Gastroesophageal sphincter (tissue), 4 donors: ENCODE data around the gene PKDCC. TPM values are rescaled to one million over a fixed set of nuclear protein-coding genes. Genes with fewer than 3 reads are reported as not detected.

Experiments used
- ATAC-seq: fragments of 150-250 bp; one replicate; pipeline ENCODE4 v1.9.1; 2016; ENCODE audit warnings: mild to moderate bottlenecking, moderate library complexity
- H3K27ac ChIP-seq, 4 donors: fragments of 200-600 bp; sonication (generic) in 3 of 4; 1 replicate in 3 of 4; 2 replicates in 1 of 4; pipeline ENCODE4 v1.5.1; 2016 to 2019
- H3K27me3 ChIP-seq: fragments of 200-600 bp; sonication (generic); one replicate; pipeline ENCODE4 v1.5.1; 2019
- H3K36me3 ChIP-seq, 2 donors: fragments of 200-600 bp; sonication (generic); one replicate each; pipeline ENCODE4 v1.5.1; 2019; ENCODE audit warnings: control low read depth in 1 of 2
- H3K4me1 ChIP-seq, 3 donors: fragments of 200-600 bp; sonication (generic); 1 replicate in 2 of 3; 2 replicates in 1 of 3; pipeline ENCODE4 v1.5.1; 2016 to 2019; ENCODE audit warnings: control low read depth in 2 of 3
- H3K4me3 ChIP-seq, 2 donors: fragments of 200-600 bp; sonication (generic); one replicate each; pipeline ENCODE4 v1.5.1; 2019; ENCODE audit warnings: mild to moderate bottlenecking in 1 of 2, moderate library complexity in 1 of 2
- H3K9me3 ChIP-seq, 3 donors: fragments of 200-600 bp; sonication (generic); one replicate each; pipeline ENCODE4 v1.5.1; 2017 to 2019; ENCODE audit warnings: control low read depth in 2 of 3
- CTCF ChIP-seq, 4 experiments: fragments of 200-600 bp in 2 of 4; fragments of 450-650 bp in 2 of 4; sonication (generic) in 1 of 4; IDR thresholded peaks; one replicate each; pipeline ENCODE4 v1.5.1; 2017 to 2019; ENCODE audit warnings: antibody characterized with exemption in 4 of 4, mild to moderate bottlenecking in 2 of 4, moderate library complexity in 2 of 4
- EP300 ChIP-seq: sonication (generic); formaldehyde crosslinking; IDR thresholded peaks from one replicate; pipeline ENCODE4 v1.6.1; 2017; ENCODE audit warnings: antibody characterized with exemption, mild to moderate bottlenecking
- POLR2A ChIP-seq, 2 donors: fragments of 450-650 bp; IDR thresholded peaks; one replicate each; pipeline ENCODE4 v1.6.1; 2017; ENCODE audit warnings: antibody characterized with exemption in 2 of 2, mild to moderate bottlenecking in 2 of 2, moderate library complexity in 1 of 2
- POLR2AphosphoS5 ChIP-seq: sonication (generic); formaldehyde crosslinking; IDR thresholded peaks from one replicate; pipeline ENCODE4 v1.6.1; 2017; ENCODE audit warnings: antibody characterized with exemption
- WGBS, 2 donors: methylation state at CpG; one replicate each; pipeline ENCODE4 v1.1.5; 2018; ENCODE audit warnings: low coverage in 1 of 2; 5-methylcytosine and 5-hydroxymethylcytosine counted together
- total RNA-seq, 4 donors: library from RNA; depleted of rRNA; stranded (reverse); fragments of >200 nt; gene quantifications; one replicate each; pipeline ENCODE4 v1.1.0, GENCODE V29; 2016

PKDCC gene
- total RNA-seq, 4 donors from 2014 or later = 89.0 to 277 (median 194) TPM

DNA sequence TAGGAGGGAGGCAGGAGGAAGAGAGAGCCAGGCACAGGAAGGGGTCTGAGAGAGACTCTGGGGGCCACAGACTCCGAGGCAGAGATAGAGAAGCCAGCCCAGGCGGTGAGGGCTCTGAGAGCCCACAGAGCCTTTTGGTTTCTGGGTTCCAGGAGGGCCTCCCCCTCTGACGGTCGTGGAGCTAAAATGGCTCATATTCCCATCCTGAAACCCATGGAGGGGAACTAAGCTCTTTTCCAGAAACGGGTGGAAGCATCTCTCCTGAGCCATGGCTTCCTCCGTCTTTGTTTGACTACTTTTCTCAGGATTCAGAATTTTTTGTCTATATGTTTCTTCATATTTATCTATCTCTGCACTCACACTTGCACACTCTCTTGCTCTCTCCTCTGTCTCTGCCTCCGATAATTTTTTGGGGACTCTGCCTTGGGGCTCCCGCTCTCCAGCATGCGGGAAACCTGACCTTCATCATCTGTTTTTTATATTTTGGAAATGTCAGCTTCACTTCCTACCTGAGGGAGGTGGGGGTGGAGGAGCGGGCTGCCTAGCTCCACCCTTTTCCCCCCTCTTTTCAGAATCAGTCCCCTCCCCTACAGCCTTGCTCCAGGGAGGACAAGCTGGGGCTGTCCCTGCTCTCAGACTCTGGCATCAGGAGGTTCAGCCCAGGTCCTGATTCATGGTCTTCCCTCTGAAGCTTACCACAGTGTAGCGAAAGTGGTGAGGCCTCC, 5.0 kb upstream of the PKDCC start:
- H3K4me1 ChIP-seq = peaks cover 0 to 27% (median 8%) of the 10 kb centered on the region in 3 donors
- no peak overlapping the region for H3K4me3 ChIP-seq
- WGBS, 2 donors = 93% methylated on average over 5 to 9 of the region's 11 CpGs
- ATAC-seq = no peak
- no peaks in the 10 kb centered on the region for H3K36me3 ChIP-seq
- H3K9me3 ChIP-seq = no peaks in the 10 kb centered on the region
- TF ChIP-seq CTCF (IDR thresholded peaks at IDR 0.05) (no peak), POLR2AphosphoS5 (no peak), EP300 (no peak), POLR2A (IDR thresholded peaks at IDR 0.05) (no peak)
- H3K27ac ChIP-seq = no peak overlapping the region
- no peaks in the 10 kb centered on the region for H3K27me3 ChIP-seq

DNA sequence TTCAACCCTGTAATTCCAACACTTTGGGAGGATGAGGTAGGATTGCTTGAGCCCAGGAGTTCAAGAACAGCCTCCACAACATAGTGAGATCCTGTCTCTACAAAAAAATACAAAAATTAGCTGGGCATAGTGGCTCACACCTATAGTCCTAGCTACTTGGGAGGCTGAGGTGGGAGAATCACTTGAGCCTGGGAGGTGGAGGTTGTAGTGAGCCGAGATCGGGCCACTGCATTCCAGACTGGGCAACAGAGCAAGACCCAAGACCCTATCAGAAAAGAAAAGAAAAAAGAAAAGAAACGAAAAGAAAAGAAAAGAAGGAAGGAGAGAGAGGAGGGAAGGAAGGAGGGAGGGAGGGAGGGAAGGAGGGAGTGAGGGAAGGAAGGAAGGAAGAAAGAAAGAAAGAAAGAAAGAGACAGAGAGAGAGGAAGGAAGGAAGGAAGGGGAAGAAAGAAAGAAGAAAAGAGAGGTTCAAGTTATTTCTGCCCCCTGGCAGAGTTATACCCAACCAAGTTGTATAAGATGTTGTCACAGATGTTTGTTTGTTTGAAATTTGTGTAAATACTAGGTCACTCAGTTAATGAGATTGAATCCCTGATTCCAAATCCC, 3.9 kb upstream of the PKDCC start:
- H3K4me1 ChIP-seq = peaks cover 0 to 27% (median 8%) of the 10 kb centered on the region in 3 donors
- H3K27me3 ChIP-seq = no peaks in the 10 kb centered on the region
- 100% methylated on average over 3 of the region's 3 CpGs; no CpG with 5 or more reads in 1 of the 2 donors for WGBS, 2 donors
- H3K9me3 ChIP-seq = no peaks in the 10 kb centered on the region
- H3K4me3 ChIP-seq = no peak overlapping the region
- no peaks in the 10 kb centered on the region for H3K36me3 ChIP-seq
- no peak overlapping the region for H3K27ac ChIP-seq
- ATAC-seq = no peak
- TF ChIP-seq EP300 (no peak), POLR2A (IDR thresholded peaks at IDR 0.05) (no peak), POLR2AphosphoS5 (no peak), CTCF (IDR thresholded peaks at IDR 0.05) (no peak)

DNA sequence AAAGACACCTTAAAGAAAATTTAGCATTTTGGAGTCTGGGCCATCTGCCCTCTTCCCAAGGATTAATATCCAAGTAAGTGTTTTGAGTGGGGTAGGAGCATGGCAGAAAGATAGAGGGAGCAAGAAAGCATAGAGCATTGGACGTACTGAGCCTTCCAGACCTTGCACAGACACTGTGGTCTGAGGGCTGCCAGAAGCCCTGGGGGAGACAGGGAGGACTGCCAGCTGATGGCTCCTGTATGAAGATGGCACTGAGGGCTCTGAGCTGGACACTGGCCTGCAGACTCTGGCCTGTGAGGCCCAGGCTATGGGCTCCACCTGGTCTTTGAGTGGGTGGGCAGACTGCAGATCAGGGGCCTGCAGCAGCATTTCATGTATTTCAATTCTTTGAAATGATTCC, 2.9 kb upstream of the PKDCC start:
- Histone ChIP-seq H3K9me3 (no peaks in the 10 kb centered on the region), H3K27me3 (no peaks in the 10 kb centered on the region), H3K4me3 (no peak overlapping the region), H3K27ac (peak overlapping the region in 2 of 4 donors; percentile 84 to 97), H3K36me3 (no peaks in the 10 kb centered on the region), H3K4me1 (peaks cover 0 to 31% (median 8%) of the 10 kb centered on the region in 3 donors)
- WGBS, 2 donors = 67% methylated on average over 1 of the region's 1 CpG; no CpG with 5 or more reads in 1 of the 2 donors
- no peak for TF ChIP-seq EP300
- no peak for TF ChIP-seq CTCF (IDR thresholded peaks at IDR 0.05)
- ATAC-seq = no peak

GRCh38 chr2:42045352-42045751, 2.5 kb upstream of the PKDCC start:
- ATAC-seq = no peak
- Histone ChIP-seq H3K4me1 (peaks cover 0 to 35% (median 8%) of the 10 kb centered on the region in 3 donors), H3K4me3 (no peak overlapping the region), H3K27ac (peak overlapping the region in 2 of 4 donors; percentile 84 to 97), H3K36me3 (no peaks in the 10 kb centered on the region), H3K9me3 (no peaks in the 10 kb centered on the region), H3K27me3 (no peaks in the 10 kb centered on the region)
- WGBS, 2 donors = 53 to 83% methylated on average over 2 to 3 of the region's 3 CpGs
- TF ChIP-seq POLR2A (IDR thresholded peaks at IDR 0.05) (no peak), CTCF (IDR thresholded peaks at IDR 0.05) (no peak), EP300 (no peak), POLR2AphosphoS5 (no peak)
